T-helper 2 cell (primary cell): ENCODE results near the gene RAD9A.

Experiments used
- DNase-seq, 5 experiments: peaks; one replicate each; pipeline versions ENCODE4 v3.0.0 to v3.0.0-alpha.2; 2012 to 2022

RAD9A gene

DNA sequence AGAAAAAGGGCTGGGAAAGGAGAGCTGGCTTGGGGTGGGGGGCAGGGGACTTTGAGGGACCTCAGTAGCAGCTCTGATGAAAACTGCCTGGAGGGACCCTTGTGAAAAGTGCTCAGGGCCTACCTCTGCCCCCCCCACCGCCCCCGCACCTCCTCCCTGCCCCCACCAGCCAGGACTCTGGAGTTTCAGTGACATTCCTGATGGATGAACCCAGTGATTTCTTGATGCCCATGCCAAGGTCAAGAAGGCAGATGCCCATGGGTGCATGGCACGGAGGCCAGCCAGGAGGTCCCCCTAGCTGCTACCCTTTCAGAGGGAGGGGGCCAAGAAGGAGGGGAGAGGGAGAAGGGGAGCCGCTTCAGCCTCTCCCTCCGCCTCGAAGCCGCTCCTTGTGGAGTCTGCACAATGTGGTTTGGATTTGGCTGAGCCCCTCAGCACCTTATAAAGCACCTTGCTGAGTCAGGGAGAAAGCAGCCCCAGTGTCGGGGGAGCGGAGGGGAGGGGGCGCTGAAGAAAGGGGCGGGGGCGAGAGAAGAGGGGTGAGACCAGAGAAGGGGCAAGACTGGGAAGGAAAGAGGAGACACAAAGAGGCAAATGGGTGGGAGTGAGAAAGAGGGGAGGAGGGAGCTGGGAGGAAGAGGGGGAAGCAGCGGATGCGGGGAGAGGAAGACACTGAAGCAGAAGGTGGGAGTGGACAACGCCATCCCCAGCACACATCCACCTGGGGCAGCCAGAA is 16.3 kb upstream of the RAD9A start:
- DNase-seq, result no peak

DNA sequence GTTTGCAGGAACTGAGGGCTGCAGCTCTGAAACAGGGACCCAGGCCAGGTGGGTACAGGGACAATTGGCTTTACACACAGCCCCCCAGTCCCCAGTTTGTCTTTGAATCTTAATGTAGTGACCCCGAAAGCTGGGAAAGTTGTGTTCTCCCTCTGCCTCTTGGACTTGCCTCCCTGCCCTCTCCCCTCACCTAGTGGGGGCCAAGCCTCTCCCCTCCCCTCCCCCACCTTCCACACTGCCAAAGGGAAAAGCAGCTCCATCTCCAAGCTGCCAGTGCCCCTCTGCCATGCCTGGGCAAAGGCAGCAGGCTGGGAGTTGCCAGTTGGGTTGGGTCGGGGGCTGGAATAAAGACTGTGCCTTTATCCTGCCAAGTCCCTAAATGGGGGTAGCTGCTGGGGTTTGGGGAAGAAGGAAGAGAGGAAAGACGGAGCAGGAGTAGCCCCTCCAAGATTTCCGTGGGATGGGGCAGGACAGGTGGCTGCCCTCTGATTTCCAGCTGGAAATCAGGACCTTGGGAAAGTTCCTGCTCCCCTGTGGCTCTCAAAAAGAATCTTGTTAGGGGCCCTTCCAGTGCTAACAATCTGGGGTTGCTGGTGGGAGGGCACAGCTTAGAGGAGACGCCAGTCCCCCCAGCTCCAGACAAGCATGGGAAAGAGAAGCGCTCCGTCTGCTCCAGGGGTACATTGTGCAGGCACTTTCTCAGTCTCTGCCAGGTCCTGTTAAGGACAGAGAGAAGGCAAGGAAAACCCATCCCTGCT is 15.5 kb upstream of the RAD9A start:
- DNase-seq, result no peak

DNA sequence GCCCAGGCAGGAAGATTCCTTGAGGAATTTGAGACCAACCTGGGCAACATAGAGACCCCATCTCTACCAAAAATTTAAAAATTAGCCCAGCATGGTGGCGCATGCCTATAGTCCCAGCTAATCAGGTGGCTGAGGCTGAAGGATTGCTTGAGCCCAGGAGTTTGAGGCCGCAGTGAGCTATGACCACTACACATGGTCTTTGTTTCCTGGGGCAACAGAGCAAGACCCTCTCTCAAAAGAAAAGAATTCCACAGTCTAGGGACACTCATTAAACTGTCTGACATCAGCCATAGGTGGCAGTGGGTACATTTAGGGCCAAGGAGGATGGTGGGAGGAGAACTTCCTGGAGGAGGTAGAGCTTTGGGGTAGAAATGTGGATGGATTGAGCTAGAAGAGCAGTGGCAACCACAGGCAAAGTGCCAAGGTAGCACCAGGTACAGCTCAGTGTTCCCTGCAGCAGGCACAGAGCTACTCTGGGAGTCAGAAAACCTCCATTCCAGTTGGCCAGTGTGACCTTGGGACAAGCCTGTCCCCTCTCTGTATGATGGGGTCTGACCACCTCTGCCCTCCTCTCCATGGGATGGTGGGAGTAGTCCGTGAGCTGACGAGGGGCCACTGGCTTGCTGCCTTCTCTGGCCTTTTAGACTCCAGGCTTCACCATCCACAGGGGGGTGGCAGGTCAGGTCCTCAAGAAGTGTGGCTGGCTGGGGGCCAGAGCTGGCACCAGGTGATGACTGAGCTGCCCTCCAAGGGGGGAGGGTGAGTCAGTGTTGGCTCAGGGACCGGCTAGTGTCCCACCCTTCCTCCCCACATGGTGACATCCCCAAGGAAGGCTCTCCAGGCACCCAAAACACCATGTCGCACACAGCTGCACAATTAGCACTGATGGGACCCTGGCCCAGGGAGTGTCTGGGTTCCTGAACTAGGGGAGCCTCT is 14.6 kb upstream of the RAD9A start:
- DNase-seq, result no peak

DNA sequence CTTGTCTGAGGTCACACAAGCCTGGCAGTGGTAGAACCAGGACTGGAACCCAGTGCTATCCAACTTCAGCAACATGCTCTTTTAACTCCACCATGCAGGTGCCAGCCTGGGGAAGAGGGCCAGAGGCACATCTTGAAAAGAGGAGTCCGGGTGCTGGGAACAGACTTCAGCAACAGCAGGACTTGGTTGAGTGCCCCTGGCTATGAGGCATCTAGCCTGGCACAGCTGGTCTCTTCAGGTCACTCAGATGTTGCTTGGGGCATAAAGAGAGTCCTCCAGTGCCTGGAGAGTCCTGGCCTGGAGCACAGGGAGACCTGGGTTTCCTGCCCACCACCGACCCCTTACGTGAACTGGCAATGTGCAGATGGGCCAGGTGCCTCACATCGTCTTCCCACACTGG is 13.2 kb upstream of the RAD9A start:
- DNase-seq, result no peak

DNA sequence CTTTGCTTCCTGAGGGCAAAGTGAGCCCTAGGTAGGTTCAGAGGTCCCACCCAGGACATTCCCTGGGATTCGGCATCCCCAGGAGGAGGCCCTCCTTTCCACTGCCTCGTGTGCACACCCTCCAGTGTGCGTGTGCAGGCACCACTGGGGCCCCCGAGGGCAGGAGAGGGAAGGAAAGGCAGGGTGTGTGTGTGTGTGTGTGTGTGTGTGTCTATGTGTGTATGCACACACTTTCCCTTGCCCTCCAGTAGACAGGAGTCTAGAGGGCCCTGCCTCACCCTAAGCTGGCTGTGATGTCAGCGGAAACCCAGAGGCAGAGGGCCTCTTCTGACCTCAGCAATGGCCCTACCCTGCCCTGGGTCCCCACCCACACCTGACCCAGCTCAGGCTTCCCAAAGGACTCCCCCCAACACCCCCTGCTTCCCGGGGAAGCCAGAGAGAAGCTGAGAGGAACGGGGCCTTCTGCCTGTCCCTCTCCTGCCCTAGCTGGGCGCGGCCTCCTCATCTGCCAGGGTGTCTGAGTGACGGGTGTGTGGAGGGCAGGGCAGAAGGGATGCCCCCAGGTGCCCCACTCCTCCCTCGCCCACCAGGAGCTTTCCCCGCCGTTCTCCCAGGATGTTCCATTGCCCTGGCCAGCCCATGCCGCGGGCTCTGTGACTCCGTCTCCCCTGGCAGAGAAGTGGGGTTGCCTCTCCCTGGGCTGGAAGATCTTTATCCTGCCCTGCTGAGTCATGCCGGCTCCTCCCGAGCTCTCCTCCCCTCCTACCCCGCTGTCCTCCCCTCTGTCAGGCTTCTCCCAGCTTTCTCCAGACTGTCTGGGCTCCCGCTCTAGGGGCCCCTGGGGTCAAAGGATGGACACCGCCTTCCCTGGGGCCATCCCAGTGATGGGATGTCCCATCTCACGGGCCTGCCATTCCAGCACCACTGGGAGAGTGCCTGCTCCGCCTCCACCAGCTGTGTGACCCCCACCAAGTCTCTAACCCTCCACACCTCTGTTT is 12.4 kb upstream of the RAD9A start:
- no peak for DNase-seq

DNA sequence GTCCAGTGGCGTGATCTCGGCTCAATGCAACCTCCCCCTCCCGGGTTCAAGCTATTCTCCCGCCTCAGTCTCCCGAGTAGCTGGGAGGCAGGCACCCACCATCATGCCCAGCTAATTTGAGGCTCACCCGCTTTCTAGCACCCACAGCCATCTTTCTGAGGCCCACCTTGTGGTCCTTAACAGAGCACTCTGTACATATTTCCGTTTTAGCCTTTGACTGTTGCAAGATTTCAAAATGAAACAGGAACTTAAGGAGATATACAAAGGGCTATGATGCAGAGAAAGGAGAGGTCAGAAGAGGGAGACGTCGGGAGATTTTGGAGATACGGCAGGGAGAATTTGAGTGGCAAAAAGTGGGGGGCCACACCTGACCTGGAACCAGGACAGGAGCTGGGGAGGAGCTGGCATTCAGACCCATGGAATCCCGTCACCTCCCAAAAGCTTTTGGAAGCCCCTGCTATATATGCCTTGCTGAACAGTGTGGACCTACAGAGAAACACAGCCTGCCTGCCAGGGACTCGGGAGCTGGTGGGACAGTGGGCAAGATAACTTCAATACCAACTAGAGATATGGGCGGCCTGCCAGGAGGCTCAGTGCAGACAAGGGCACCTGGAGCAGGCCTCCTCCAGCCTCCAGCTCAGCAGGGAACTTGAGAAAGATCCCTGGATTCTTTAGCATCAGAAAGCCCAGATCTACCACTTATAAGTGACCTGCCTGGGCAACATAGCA is 10.4 kb upstream of the RAD9A start:
- no peak for DNase-seq

DNA sequence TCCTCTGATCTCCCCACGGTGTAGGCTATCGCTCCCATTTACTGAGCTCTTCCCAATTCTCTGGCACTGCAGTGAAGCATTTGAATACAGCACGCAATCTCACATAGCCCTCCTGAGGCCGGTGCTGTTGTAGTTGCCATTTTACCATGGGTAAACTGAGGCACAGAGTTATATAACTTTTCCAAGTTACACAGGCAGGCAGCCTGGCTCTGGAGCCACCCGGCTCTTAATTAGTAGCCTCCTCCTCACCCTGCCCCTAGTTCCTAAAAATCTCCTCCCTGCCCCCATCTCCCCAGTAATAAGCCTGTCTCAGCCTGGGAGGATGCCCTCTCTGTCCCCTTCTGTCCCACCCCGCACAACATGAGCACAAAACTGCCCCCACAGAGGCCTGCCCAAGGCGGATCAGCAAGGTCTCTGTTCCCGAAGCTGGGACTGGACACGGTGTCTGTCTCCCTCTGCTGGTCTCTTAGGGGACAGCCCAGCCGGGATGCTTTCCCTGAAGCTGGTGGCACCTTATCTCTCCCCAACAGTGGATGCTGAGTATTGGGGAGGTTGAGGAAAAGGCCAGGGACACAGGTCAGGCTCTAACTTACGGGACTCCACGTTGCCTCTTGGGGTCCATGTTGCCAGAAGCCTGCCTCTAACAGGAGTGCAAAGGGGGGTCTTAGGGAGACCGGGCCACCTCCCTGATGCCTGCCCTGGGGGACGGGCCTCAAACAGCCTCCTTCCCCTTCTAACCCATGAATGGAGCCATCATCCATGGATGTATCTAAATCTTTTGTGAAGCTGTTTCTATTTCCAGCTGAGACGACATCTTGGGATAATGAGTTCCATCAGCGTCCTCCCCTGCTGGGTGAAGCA is 9.3 kb upstream of the RAD9A start:
- peak; percentile 55 to 79 (median 72) for DNase-seq

DNA sequence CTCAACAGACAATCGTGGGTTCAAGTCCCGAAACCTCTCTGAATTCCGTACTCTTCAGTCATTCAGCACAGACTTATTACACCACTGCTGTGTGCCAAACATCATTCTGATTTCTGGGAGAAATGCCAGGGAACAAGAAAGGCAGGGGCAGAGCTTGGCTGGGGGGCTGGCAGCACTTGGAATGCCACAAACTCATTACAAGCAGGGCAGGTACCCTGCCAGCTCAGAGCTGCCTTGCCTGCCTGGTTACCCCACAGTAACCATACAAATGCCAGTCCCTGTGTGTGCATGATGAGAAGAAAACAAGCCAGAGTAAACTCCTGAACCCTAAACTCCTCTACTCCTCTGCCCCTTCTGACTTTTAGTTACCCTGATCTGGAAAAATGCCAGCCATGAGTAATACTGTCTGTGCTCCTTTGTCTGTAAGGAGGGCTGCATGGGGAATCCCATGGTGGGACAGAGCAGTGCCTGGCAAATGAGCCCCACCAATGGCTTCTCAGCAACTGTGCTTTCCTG is 6.9 kb upstream of the RAD9A start:
- DNase-seq, result no peak

DNA sequence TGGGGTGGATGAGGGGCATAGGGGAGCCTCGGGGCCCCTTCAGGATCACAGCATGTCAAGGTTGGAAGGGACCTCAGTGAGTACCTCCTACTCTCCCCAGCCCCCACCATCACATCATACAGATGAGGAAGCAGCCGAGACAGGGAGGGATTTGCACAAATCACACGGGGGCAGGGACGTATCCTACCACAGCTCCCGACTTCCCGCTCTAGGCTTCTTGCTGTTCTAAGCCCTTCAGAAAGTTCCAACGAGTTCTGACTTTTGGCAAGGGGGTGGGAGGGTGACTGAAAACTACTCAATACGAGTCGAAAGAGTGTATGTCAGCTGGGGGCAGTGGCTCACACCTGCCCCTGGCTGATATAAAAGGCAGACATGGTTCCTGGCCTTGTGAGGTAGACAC is 4.7 kb upstream of the RAD9A start:
- no peak for DNase-seq

DNA sequence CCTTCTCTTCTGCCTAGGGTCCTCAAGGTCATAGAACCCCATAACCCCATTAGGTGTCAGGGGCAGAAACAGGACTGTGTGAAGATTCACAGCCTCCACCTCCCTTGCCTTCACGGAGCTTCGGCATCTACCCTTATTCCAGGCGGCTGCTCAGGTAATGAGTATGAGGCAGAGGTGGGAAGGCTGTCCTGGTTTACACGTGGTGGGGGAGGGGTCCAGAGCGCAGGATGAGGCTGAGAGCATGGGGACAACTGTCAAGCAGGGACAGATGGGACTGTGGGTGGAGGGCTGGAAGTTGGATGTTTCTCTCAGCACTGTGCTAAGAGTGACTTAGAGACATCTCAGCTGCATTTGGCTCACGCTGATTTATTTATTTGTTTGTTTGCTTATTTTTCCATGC is 4.3 kb upstream of the RAD9A start:
- DNase-seq, result no peak

DNA sequence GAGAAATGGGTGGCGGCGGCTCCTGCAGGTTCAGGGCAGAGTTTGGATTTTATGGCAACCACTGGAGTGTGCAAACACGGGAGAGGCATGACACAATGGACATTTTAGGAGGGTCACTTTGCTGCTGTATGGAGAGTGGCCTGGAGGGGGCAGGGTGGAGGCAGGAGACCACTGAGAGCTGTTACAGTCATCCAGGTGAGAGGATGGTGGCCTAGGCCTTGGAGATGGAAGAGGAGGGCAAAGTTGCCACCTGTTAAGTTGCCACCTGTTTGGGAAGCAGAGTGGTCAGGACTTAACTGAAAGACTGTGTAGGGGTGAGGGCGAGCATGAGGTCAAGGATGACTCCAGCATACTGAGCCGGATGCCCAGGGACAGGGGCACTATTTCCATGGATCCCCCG is 2.3 kb upstream of the RAD9A start:
- peak in 2 of 5 experiments; percentile 44 to 57 for DNase-seq

DNA sequence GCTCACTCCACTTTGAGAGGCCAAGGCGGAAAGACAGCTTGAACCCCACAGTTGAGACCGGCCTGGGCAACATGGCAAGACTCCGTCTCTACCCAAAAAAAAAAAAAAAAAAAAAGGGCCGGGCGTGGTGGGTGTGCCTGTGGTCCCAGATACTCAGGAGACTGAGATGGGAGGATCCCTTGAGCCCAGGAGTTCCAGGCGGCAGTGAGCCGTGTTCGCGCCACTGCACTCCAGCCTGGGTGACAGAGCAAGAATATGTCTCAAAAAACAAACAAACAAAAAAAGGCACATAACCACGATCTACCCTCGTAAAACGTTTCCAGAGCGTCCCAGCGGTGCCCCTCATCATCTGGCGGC is 861 bp upstream of the RAD9A start:
- no peak for DNase-seq

DNA sequence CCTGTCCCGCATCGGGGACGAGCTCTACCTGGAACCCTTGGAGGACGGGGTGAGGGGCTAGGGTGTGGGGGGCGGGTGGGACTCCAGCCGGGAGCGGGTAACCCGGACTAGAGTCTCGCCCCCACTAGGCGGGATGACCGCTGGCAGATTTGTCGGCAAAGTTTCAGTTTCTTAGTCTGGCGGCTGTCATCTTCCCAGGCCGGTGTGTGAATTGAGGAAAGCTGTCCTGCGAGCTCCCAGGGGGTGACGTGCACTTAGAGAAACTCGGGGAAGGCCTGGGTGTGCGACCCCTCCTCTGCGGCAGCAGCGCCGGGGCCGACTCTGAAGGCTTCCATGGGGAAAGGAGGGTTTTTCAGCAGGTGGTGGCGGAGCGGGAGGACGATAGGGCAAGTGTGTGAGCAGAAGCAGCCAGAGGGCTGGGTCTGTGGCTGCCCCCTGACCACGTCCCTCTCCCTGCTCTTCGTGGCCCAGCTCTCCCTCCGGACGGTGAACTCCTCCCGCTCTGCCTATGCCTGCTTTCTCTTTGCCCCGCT is 463 bp downstream of the RAD9A start:
- no peak for DNase-seq

DNA sequence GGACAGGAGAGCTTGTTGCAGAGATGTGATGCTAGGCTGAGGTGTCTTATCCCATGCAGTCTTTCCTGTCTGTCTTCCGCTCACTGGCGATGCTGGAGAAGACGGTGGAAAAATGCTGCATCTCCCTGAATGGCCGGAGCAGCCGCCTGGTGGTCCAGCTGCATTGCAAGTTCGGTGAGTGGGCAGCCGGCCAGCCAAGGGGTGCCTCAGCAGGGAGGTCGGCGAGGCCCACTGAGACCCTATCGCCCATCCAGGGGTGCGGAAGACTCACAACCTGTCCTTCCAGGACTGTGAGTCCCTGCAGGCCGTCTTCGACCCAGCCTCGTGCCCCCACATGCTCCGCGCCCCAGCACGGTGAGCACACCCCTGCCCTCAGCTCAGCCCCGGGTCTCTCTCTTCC is 1.7 kb downstream of the RAD9A start:
- no peak for DNase-seq

DNA sequence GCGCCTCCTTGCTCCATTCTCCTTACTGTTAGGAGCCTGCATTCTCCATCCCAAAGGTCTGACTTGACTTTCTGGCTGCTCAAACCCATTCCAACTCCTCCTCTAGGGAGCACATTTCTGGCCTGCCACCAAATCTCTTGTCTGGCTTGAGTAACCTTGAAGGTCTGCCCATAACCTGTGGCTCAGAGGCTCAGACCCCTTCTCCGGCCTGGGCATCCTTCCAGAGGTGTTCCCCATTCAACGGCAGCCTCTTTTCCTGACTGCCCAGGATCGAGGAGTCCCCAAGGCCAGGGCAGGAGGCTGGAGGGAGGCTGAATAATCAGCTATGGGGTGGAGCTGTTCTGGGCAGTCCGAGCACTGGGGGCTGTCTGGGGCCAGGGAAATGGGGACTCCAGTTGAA is 2.2 kb downstream of the RAD9A start:
- no peak for DNase-seq

DNA sequence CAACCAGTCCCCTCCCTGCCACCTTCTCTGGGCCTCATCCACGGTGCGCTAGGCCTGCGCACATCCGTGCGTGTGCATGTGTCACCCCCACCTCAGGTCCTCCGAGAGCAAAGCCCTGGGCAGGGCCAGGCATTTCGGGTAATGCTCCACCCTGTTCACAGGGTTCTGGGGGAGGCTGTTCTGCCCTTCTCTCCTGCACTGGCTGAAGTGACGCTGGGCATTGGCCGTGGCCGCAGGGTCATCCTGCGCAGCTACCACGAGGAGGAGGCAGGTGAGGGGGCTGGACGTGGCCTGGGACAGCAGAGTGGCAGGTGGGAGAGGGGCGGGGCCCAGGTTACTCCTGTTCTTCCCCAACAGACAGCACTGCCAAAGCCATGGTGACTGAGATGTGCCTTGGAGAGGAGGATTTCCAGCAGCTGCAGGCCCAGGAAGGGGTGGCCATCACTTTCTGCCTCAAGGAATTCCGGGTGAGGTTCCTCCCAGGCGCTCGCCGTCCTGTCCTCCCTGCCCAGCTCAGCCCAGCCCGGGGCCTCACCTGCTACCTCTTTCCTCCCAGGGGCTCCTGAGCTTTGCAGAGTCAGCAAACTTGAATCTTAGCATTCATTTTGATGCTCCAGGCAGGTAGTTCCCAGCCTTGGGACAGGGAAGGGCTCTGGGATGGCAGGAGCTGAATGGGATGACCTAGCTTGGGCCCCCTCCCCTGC is 3.9 kb downstream of the RAD9A start:
- DNase-seq, result no peak

DNA sequence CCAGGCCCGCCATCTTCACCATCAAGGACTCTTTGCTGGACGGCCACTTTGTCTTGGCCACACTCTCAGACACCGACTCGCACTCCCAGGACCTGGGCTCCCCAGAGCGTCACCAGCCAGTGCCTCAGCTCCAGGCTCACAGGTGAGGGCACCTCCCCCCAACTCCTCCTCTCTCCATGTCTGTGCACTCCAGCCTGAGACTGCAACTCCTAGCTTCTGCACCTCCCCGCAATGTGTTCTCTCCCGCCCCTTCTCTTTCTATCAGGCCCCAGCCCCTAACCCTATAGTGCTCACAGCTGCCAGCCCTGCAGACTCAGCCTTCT is 4.4 kb downstream of the RAD9A start:
- DNase-seq, result no peak

DNA sequence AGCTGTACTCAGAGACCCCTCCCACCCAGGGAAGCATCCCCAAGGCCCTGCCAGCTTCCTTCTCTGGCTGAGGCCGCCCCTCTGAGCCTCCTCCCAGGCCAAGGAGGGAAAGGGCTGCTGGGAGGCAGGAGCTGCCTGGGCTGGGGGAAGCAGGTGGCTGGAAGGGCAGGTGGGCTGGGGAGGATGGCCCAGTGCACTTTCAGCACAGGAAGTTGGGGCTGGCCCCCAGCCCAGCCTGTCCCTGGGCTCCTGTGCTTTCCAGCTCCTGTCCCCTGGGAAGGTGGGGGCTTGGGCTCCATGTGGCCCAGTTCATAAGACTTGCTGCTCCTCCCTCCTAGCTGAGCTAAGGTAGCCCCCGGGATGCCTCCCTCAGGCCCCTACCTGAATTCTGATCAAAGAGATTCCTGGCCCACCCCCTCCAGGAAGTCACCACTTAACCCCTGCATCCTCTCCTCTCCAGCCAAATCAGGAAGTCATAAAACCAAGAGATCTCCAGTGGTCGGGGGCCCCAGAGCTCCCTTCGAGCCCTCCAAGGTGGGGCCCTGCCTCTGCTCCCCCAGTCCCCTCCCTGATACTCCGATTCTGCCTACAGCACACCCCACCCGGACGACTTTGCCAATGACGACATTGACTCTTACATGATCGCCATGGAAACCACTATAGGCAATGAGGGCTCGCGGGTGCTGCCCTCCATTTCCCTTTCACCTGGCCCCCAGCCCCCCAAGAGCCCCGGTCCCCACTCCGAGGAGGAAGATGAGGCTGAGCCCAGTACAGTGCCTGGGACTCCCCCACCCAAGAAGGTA is 5.0 kb downstream of the RAD9A start:
- DNase-seq, result peak in 1 of 5 experiments; percentile 46

DNA sequence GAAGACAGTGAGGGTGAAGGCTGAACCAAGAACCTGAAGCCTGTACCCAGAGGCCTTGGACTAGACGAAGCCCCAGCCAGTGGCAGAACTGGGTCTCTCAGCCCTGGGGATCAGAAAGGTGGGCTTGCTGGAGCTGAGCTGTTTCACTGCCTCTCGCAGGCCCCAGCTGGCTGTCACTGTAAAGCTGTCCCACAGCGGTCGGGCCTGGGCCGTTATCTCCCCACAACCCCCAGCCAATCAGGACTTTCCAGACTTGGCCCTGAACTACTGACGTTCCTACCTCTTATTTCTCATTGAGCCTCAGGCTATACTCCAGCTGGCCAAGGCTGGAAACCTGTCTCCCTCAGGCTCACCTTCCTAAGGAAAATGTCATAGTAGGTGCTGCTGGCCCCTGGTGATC is 5.8 kb downstream of the RAD9A start:
- DNase-seq, result no peak
